HG03469 (cell line): ENCODE data around the gene FCRL6.
A peak's percentile ranks its signal among the peaks of the same experiment; 100 is the strongest.

Experiments
- ATAC-seq: cut with Tn5 transposase; IDR thresholded peaks from one replicate; pipeline ENCODE4 v1.9.1; 2021; ENCODE audit warnings: mild to moderate bottlenecking, moderate library complexity, moderate number of reproducible peaks; ENCODE audit not compliant: unreplicated experiment

Gene FCRL6

DNA sequence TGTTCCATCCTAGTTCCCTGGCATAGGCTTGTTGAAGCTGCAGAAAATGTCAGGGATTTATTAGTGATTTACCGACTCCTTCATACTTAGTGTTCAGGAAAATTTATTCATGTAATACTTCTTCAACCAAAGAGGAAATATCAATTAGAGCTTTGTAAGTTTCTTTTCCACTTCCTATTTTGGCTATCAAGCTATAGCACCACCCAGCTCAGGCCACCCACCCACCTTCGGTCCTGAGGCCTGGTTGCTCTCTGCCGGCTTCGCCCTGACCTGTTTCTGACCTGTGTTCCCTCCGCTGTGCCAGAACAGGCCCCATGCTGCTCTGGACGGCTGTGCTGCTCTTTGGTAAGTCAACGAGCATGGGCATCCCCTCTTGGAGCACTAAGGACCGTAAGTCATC lies at the start of gene FCRL6:
TSS of gene FCRL6 (plus strand) at position 250 of the 400 bp plus-strand sequence. CDS start at position 315, 65 bp downstream.
- no peak for ATAC-seq

DNA sequence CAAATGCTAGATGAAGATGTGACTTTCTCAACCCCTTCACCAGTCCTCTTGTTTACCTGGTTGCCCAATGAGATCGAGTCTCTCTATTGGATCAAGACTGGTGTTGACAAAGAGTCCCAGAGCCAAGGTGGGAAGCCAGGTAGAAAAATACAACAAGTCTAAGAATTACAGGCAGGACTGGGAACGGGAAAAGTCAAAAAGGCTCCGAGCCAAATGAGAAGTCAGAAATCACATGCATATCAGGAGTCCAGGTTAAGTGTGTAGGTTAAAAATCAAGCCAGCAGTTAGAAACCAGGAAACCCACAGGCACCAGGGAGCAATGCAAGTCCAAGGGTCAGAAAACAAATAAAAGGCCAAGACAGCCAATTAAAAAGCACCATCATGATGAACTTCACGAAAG lies 48.8 kb upstream of the FCRL6 start:
- no peak for ATAC-seq

GRCh38 chr1:159755451-159756007 lies 46.6 kb upstream of the FCRL6 start:
- no peak for ATAC-seq

- no peak for ATAC-seq
These were observed 45.8 kb upstream of the FCRL6 start for GRCh38 chr1:159756397-159756796.

DNA sequence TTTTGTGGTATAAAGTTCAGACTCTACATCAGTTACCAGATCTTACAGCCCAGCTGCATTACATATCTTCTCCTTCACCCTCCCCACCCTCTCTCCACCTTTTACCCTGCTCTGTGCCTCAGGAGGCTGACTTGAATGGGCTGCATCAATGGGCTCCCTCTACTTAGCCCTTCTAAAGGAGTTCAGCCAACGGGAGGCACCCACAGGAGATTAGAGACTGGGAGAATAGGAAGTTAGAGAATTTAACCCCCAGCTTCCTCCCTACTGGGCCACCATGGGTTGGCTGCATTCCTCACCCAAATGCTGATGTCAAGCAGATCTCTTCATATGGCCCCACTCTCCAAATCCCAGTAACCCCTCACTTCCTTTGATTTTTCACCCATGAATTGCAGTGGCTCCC lies 38.5 kb upstream of the FCRL6 start:
- no peak for ATAC-seq

GRCh38 chr1:159765806-159766205 lies 36.4 kb upstream of the FCRL6 start:
- ATAC-seq: no peak

GRCh38 chr1:159771127-159771895 lies 30.8 kb upstream of the FCRL6 start:
- ATAC-seq: no peak

DNA sequence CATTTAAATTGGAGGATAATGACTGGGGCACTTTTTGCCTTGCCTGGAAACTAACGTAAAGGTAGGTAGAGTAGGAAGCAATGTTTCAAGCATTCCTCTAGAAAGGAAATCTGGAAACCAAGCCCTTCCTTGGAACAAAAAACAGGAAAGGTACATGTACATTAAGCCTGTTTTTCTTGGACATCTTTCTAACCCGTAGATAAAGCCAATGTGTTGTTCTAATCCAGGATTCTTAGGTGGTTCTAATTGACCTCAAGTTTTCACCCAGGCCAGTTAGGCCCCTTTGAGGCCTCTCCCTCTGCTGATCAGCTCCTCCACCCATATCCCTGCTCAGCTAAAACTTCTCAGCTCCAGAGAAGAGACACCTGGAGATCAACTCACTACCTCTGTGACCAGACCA lies 27.7 kb upstream of the FCRL6 start:
- ATAC-seq: no peak

- ATAC-seq: no peak
These were observed 26.4 kb upstream of the FCRL6 start for GRCh38 chr1:159775716-159776115.

GRCh38 chr1:159778266-159778665 lies 23.9 kb upstream of the FCRL6 start:
- no peak for ATAC-seq

- ATAC-seq: no peak
These were observed 22.7 kb upstream of the FCRL6 start for GRCh38 chr1:159779403-159779851.

DNA sequence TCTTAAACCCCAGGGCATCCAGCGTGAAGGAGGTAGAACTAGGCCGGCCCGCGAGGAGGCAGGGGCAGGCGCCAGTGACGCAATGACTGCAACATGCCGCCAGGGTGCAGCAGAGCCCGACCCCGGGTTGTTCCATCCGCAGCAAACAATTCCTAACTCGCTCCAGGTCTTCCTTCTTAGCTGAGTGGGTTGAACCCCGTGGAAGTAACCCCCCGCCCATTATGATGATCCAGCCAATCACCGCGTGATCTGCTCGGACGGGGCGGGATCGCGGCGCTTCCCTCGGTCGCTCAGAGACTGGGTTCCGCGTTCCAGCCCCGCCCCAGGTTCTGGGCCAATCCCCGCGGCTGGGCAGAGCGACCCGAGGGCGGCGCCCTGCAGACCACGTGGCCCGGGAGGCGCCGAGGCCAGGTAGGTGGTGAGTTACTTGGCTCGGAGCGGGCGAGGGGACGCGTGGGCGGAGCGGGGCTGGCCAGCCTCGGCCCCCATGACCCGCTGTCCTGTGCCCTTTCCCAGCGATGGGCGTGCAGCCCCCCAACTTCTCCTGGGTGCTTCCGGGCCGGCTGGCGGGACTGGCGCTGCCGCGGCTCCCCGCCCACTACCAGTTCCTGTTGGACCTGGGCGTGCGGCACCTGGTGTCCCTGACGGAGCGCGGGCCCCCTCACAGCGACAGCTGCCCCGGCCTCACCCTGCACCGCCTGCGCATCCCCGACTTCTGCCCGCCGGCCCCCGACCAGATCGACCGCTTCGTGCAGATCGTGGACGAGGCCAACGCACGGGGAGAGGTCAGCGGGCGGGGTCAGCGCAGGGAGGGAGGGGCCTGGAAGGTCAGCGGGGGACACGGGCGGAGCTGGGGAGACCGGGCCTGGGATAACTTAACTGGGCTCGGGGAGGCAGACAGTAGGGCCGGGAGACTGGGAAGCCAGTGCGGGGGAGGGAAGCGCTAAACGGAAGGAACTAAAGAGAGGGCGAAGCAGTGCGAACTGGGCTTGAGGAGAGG lies 21.3 kb upstream of the FCRL6 start, which contains the start of gene DUSP23:
TSS of gene DUSP23 (plus strand) at position 380 of the 1,000 bp plus-strand sequence. CDS start at position 519, 139 bp downstream.
- ATAC-seq: peak; percentile 95

DNA sequence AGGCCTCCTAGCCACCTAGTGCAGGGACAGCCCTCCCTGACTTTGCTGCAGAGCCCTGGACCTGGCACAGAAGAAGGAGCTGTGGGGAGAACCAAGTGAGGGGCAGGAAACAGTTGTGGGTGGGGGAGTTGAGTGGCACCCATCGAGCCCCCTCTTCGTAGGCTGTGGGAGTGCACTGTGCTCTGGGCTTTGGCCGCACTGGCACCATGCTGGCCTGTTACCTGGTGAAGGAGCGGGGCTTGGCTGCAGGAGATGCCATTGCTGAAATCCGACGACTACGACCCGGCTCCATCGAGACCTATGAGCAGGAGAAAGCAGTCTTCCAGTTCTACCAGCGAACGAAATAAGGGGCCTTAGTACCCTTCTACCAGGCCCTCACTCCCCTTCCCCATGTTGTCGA lies 20.2 kb upstream of the FCRL6 start:
- ATAC-seq: no peak

DNA sequence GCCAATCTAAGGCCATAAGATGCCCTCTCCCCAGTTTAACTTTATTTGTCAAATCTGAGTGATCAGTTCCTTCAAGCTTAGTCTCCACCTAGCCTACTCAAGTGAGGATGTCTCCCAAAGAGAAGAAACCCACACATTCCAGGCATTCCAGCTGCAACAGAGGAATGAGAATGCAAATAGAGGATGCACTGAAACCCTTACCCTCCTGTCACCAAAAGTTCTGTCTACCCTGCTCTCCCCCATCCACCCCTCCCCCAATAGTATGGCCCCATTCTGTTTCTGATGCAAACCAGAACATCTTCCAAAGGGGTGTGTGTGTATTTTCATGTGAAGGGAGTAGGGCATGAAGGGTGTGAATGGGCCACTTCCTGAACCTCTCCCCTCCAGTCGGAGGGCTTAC lies 18.4 kb upstream of the FCRL6 start:
- no peak for ATAC-seq

DNA sequence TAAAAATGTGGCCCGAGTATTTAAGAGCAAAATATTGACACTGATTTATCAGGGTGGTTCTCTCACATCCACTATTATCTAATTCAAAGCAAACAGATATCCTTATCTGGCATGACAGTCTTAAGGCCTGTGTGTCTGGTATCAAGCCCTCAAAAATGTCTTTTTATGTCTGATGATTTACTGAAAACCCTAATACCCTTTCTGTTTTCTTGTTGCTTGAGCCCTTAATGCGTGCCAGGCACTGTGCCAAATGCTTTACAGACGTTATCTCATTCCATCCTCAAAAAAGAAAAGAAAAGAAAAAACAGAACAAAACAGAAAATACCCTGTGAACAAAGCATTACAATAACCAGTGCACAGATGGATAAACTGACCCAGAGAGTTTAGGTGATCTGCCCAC lies 15.7 kb upstream of the FCRL6 start:
- no peak for ATAC-seq

GRCh38 chr1:159786966-159787365 lies 15.2 kb upstream of the FCRL6 start:
- ATAC-seq: no peak

DNA sequence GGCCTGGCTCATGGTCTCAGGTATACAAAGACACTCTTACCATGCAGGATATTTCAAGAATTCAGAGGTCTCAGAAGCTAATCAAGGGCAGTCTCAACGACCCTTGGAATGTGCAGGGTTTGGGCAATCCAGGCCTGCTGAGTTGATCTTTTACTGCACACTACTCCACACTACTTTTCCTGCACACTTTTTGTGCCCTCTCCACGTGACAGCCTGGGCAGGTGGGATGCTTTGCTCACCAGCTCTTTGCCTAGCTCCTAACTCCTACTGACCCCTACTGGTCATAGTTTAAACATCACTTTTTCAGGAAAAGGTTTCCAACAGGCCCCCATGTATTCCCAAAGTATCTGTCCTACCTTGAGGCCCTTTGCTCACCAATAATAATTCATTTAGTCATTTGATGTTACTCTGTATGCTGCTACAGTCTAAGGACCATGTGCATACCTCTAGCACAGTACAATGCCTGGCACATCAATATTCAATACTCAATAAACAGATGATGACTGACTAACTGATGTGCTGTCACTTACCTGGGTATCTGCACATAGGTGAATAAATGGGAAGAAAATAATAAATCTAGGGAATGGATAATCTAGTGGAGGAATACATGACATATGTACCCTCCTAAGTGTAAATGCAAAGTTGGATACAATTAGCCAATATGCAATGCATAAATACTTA lies 11.8 kb upstream of the FCRL6 start:
- no peak for ATAC-seq

DNA sequence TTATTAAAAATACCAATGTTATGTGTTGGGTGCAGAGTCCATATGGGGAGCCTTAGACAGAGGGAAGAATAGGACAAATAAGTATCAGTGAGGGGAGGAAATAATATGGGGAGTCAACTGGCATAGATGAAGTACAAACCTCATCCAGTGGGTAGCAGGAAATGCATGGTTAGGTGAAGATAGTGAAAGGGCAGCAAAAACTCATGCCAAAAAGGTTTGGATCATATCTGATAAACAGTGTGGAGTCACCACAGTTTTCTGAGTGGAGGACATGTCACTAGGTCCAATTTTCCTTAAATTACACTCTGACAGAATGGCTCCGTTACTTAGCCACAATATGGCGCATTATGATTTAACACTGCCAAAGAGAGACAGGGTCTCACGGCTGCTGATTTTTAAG lies 11.1 kb upstream of the FCRL6 start:
- no peak for ATAC-seq

- ATAC-seq: no peak
These were observed 10.7 kb upstream of the FCRL6 start for GRCh38 chr1:159791461-159791860.

- ATAC-seq: no peak
These were observed 6.6 kb upstream of the FCRL6 start for GRCh38 chr1:159795534-159795933.

DNA sequence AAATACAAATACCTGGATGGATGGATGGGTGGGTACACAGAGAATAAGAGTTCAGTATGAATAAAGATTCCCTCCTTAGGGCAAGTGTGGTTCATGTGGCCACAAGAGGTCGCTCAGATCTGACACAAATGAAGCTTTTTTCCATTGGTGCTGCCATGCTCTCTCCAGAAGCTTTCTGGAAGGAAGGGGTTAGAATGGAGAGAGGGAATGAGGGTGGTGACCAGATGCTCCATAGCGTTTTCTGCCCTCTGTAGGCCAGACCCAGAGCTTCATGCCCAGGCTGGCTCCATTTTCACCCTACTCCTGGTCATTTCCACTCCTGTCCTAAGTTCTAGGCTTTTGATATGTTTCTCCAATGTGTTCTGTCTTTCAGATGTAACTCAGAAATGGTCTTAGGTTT lies 3.3 kb upstream of the FCRL6 start:
- no peak for ATAC-seq
